Measurements from ENCODE around the gene ECPAS. TPM values are rescaled to one million over a fixed set of nuclear protein-coding genes. Genes with fewer than 3 reads are reported as not detected.
"Not testable (repeated sequence)": the region's sequence is repeated elsewhere in the genome, so short reads cannot be mapped to it uniquely, and the experiment has no call there.

The ECPAS gene
- total RNA-seq, 2 donors from 2014 or later, result 100 to 118 TPM

DNA sequence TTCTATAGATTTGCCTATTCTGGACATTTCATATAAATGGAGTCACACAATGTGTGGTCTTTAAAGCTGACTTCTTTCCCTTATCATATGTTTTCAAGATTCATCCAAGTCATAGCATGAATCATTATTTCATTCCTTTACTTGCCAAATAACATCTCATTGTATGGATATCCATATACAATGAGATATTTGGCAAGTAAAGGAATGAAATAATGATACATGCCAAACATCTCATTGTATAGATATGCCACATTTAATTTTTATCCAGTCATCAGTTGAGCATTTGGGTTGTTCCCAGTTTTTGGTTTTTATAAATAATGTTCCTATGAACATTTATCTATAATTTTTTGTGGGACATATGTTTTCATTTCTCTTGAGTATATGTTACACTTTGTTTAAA, 133.6 kb downstream of the ECPAS start:
- Mint-ChIP-seq H3K4me3 (no peak overlapping the region), H3K27me3 (ENCODE audit: low read depth) (peaks cover 7% of the 10 kb centered on the region), H3K27ac (no peak overlapping the region), H3K36me3 (ENCODE audit: insufficient read depth in 2 of 2) (no peaks in the 10 kb centered on the region), H3K4me1 (ENCODE audit: low read depth) (peaks cover 5% of the 10 kb centered on the region), H3K9me3 (peaks cover 0 to 1% of the 10 kb centered on the region in 2 donors)
- DNase-seq, result no peak
- ATAC-seq (replicated peaks in 1 of 2), result no peak

DNA sequence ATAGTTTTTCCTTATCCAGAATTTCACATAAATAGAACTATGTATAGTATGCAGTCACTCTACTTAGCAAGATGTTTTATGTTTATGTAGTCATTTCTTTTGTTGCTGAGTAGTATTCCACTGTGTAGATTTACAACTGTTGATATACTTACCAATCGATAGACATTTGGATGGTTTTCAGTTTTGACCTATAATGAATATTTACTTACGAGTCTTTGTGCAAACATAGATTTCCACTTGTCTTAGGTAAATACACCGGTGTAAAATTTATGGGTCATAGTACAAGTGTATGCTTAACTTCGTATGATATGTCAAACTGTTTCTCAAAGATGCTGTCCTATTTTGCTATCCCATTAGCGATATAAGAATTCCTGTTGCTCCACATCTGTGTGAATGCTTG, 134.4 kb downstream of the ECPAS start:
- no peak for ATAC-seq (replicated peaks in 1 of 2)
- no peaks in the 10 kb centered on the region for H3K36me3 Mint-ChIP-seq (ENCODE audit: insufficient read depth in 2 of 2)

DNA sequence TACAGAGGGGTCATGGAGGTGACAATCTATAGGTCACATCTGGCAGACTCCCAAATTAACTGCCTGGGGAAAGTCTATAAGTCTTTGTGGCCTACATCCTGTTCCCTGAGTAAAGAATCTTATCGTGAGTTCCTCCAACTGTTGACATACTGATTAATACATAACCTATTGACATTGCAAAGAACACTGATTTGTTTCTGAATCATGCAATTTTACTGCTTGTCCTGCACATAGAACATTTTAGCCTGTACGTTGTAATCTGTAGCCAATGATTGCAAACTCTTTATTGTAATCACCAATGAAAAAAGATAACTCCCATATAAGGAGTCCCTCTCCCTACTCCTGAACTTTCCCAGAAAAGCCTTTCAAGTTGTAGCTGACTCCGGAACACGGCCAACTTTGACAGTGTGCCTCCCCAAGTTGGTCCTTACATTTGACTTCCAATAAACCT, 135.3 kb downstream of the ECPAS start:
- peaks cover 0 to 1% of the 10 kb centered on the region in 2 donors for H3K9me3 Mint-ChIP-seq
- peaks cover 4% of the 10 kb centered on the region for H3K4me1 Mint-ChIP-seq (ENCODE audit: low read depth)
- no peak overlapping the region for H3K27ac Mint-ChIP-seq
- DNase-seq, result no peak
- no peak for ATAC-seq (replicated peaks in 1 of 2)
- H3K4me3 Mint-ChIP-seq, result no peak overlapping the region
- H3K27me3 Mint-ChIP-seq (ENCODE audit: low read depth), result peaks cover 7% of the 10 kb centered on the region
- H3K36me3 Mint-ChIP-seq (ENCODE audit: insufficient read depth in 2 of 2), result no peaks in the 10 kb centered on the region

More for the DNA sequence above, 134.4 kb downstream of the ECPAS start:
- H3K27ac Mint-ChIP-seq, result no peak overlapping the region
- peaks cover 0 to 1% of the 10 kb centered on the region in 2 donors for H3K9me3 Mint-ChIP-seq
- peaks cover 5% of the 10 kb centered on the region for H3K4me1 Mint-ChIP-seq (ENCODE audit: low read depth)
- H3K27me3 Mint-ChIP-seq (ENCODE audit: low read depth), result peaks cover 7% of the 10 kb centered on the region
- DNase-seq, result no peak
- H3K4me3 Mint-ChIP-seq, result no peak overlapping the region

DNA sequence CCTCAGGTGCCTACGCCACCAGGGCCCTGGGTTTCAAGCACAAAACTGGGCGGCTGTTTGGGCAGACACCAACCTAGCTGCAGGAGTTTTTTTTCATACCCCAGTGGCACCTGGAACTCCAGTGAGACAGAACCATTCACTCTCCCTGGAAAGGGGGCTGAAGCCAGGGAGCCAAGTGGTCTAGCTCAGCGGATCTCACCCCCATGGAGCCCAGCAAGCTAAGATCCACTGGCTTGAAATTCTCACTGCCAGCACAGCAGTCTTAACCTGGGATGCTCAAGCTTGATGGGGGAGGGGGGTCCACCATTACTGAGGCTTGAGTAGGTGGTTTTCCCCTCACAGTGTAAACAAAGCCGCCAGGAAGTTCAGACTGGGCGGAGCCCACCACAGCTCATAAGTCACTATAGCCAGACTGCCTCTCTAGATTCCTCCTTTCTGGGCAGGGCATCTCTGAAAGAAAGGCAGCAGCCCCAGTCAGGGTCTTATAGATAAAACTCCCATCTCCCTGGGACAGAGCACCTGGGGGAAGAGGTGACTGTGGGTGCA, 149.8 kb downstream of the ECPAS start:
- H3K27ac Mint-ChIP-seq; H3K4me1 Mint-ChIP-seq (ENCODE audit: low read depth); ATAC-seq (replicated peaks in 1 of 2); H3K27me3 Mint-ChIP-seq (ENCODE audit: low read depth); H3K9me3 Mint-ChIP-seq; DNase-seq; H3K36me3 Mint-ChIP-seq (ENCODE audit: insufficient read depth in 2 of 2); H3K4me3 Mint-ChIP-seq: not testable (repeated sequence)

DNA sequence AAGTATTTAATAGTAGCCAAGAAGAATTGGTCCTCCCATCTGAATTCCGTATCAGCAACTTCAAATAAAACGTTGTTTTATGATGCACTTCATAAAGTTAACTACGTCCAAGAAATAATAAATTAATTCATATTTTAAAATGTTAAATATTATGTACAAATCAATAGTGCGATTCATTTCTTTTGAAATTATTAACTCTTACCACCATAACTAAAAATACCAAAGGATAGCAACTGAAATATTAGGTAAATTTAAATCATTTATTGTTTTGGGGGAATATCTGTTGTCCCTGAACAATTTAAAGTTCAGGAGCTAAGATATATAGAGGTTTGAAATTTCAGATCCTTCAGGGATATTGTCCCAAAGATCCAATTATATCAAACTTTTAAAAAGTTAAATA, 154.1 kb downstream of the ECPAS start, which contains the start of gene OR2K2:
Gene OR2K2 (minus strand): TSS at position 101 of the 400 bp plus-strand sequence. CDS start 1,791 bp downstream, outside the sequence.
- ATAC-seq (replicated peaks in 1 of 2) (no peak), DNase-seq (no peak)
- H3K36me3 Mint-ChIP-seq (ENCODE audit: insufficient read depth in 2 of 2), result no peaks in the 10 kb centered on the region
- no peaks in the 10 kb centered on the region for H3K4me1 Mint-ChIP-seq (ENCODE audit: low read depth)
- H3K4me3 Mint-ChIP-seq, result no peak within 1 kb of the TSS
- peaks cover 0 to 2% of the 10 kb centered on the region in 2 donors for H3K9me3 Mint-ChIP-seq
- H3K27me3 Mint-ChIP-seq (ENCODE audit: low read depth), result peaks cover 8% of the 10 kb centered on the region
- no peak within 1 kb of the TSS for H3K27ac Mint-ChIP-seq

DNA sequence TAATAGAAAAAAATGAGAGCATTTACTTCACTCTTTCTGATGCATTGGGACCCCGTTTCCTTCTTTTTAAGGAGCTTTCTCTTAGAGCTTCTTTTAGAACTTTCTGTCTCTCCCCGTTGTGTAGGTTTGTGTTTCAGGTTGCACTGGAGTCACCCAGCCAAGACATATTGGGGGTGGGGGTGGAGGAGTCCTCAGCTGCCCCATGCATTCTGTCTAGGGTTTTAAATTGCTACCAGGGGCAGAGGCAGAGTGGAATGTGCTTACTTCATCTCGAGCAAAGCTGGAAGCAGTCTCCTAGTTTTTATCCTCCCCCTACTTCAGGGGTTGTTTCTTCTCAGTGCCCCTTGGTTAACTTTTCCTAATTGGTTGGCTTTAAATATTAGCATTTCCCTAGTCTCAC, 163.6 kb downstream of the ECPAS start:
- no peaks in the 10 kb centered on the region for H3K4me1 Mint-ChIP-seq (ENCODE audit: low read depth)
- H3K27ac Mint-ChIP-seq, result no peak overlapping the region
- H3K9me3 Mint-ChIP-seq, result peaks cover 2 to 7% of the 10 kb centered on the region in 2 donors
- no peak for ATAC-seq (replicated peaks in 1 of 2)
- H3K4me3 Mint-ChIP-seq, result no peak overlapping the region
- peaks cover 14% of the 10 kb centered on the region for H3K27me3 Mint-ChIP-seq (ENCODE audit: low read depth)
- no peak for DNase-seq
- H3K36me3 Mint-ChIP-seq (ENCODE audit: insufficient read depth in 2 of 2), result no peaks in the 10 kb centered on the region

DNA sequence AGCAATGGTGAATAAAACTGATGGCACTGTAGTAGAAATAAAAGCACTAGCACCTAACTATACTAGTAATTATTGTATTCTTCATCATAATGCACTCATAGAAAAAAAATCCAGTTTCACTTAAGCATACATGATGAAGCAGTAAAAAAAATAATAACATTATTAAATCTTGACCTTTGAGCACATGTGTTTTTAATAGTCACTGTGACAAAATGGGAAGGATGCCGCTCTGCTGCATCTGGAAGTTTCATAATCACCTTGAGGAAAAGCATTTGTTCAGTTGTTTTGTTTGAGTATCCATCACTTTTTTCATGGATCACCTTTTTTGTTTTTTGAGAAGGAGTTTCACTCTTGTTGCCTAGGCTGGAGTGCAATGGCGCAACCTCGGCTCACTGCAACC, 167.4 kb downstream of the ECPAS start:
- Mint-ChIP-seq H3K9me3 (peaks cover 2 to 3% of the 10 kb centered on the region in 2 donors), H3K27ac (no peak overlapping the region), H3K27me3 (ENCODE audit: low read depth) (peaks cover 11% of the 10 kb centered on the region), H3K36me3 (ENCODE audit: insufficient read depth in 2 of 2) (no peaks in the 10 kb centered on the region), H3K4me3 (no peak overlapping the region), H3K4me1 (ENCODE audit: low read depth) (no peaks in the 10 kb centered on the region)
- DNase-seq (no peak), ATAC-seq (replicated peaks in 1 of 2) (no peak)

Other genes starting within 250 kb of the ECPAS start
- not detected for gene OR2K2, start 154.2 kb downstream of the ECPAS start, total RNA-seq
- gene ZNF483, start 40.8 kb upstream of the ECPAS start, total RNA-seq, result 1 to 10 TPM; 2.0 to 3.4 TPM
- 1 to 10 TPM; 1.3 to 3.0 TPM for gene PTGR1, start 115.3 kb upstream of the ECPAS start, total RNA-seq
- gene DNAJC25, start 147.0 kb upstream of the ECPAS start, total RNA-seq, result 1 to 10 TPM; 3.6 to 5.4 TPM
- gene GNG10, start 177.2 kb upstream of the ECPAS start, total RNA-seq, result 10 to 100 TPM; 17.2 to 24.7 TPM

Measured in activated T-cell treated with anti-CD3 and anti-CD28 coated beads, Interleukin-2, amount 50 U/mL, for 72 hours (primary cell).